Suprapubic skin (tissue), 4 donors: Measurements from ENCODE around the gene GRM5.

Experiments
- CTCF ChIP-seq, 2 donors: fragments of 200-600 bp in 1 of 2; fragments of 450-650 bp in 1 of 2; sonication (generic) in 1 of 2; IDR thresholded peaks; one replicate each; pipeline ENCODE4 v1.5.1; 2016 to 2019; ENCODE audit warnings: antibody characterized with exemption in 2 of 2, mild to moderate bottlenecking in 1 of 2, moderate library complexity in 1 of 2
- EP300 ChIP-seq: sonication (generic); formaldehyde crosslinking; IDR thresholded peaks from one replicate; pipeline ENCODE4 v1.6.1; 2017; ENCODE audit warnings: antibody characterized with exemption
- POLR2A ChIP-seq, 2 donors: fragments of 450-650 bp; IDR thresholded peaks; one replicate each; pipeline ENCODE4 v1.6.1; 2017; ENCODE audit warnings: antibody characterized with exemption in 2 of 2, mild to moderate bottlenecking in 2 of 2, moderate library complexity in 2 of 2
- POLR2AphosphoS5 ChIP-seq, 3 donors: sonication (generic); formaldehyde crosslinking; IDR thresholded peaks; one replicate each; pipeline ENCODE4 v1.6.1; 2017; ENCODE audit warnings: antibody characterized with exemption in 3 of 3

GRCh38 chr11:88657076-88657738, 408.6 kb downstream of the GRM5 start:
- TF ChIP-seq CTCF (IDR thresholded peaks at IDR 0.05), result no peak
- no peak for TF ChIP-seq POLR2A (IDR thresholded peaks at IDR 0.05)
- TF ChIP-seq POLR2AphosphoS5 (IDR thresholded peaks at IDR 0.05), result no peak
- TF ChIP-seq EP300, result no peak
